ENCODE results near the gene GRM8. TPM values are rescaled to one million over a fixed set of nuclear protein-coding genes. Genes with fewer than 3 reads are reported as not detected.

The GRM8 gene
- total and polyA plus RNA-seq, 9 of the 15 experiments (the other 6 are each of a cell fraction or from before 2014, with no cell fraction given), result 0.13 TPM; not detected in 7

DNA sequence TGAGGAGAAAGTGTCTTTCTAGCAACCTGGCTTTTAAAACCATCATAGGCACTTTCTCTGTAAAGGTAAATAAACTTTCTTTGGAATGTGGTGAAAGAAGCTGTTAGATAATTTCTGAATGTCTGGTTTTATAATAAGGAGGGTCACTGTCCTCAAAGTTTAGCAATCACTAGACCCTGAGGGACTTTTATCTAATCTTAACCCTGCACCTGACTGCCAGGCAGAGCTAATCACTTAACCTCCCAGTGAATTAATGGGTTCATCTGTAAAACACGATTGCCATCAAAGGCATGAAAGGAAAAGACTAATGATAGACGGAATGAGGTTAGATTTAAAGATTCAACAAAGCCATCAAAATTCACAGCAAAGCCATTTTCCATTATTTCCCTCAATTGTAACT is 553.8 kb downstream of the GRM8 start (continued):
- peak; percentile 36; the same call in 1 of the 2 replicates for TF ChIP-seq FOSL1 (tag; conservative IDR thresholded peaks at IDR 0.05)
- peak; percentile 72; the same call in 1 of the 2 replicates for TF ChIP-seq SMARCE1 (IDR thresholded peaks at IDR 0.05)
- TF ChIP-seq EZH2 (IDR thresholded peaks at IDR 0.05; ENCODE audit: borderline replicate concordance, low read depth, low read length), result no peak
- TF ChIP-seq, protein P1, sequence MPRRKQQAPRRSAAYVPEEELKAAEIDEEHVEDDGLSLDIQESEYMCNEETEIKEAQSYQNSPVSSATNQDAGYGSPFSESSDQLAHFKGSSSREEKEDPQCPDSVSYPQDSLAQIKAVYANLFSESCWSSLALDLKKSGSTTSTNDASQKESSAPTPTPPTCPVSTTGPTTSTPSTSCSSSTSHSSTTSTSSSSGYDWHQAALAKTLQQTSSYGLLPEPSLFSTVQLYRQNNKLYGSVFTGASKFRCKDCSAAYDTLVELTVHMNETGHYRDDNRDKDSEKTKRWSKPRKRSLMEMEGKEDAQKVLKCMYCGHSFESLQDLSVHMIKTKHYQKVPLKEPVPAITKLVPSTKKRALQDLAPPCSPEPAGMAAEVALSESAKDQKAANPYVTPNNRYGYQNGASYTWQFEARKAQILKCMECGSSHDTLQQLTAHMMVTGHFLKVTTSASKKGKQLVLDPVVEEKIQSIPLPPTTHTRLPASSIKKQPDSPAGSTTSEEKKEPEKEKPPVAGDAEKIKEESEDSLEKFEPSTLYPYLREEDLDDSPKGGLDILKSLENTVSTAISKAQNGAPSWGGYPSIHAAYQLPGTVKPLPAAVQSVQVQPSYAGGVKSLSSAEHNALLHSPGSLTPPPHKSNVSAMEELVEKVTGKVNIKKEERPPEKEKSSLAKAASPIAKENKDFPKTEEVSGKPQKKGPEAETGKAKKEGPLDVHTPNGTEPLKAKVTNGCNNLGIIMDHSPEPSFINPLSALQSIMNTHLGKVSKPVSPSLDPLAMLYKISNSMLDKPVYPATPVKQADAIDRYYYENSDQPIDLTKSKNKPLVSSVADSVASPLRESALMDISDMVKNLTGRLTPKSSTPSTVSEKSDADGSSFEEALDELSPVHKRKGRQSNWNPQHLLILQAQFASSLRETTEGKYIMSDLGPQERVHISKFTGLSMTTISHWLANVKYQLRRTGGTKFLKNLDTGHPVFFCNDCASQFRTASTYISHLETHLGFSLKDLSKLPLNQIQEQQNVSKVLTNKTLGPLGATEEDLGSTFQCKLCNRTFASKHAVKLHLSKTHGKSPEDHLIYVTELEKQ (CRISPR knock-in tag; IDR thresholded peaks at IDR 0.05), result no peak
- TF ChIP-seq, protein P2, sequence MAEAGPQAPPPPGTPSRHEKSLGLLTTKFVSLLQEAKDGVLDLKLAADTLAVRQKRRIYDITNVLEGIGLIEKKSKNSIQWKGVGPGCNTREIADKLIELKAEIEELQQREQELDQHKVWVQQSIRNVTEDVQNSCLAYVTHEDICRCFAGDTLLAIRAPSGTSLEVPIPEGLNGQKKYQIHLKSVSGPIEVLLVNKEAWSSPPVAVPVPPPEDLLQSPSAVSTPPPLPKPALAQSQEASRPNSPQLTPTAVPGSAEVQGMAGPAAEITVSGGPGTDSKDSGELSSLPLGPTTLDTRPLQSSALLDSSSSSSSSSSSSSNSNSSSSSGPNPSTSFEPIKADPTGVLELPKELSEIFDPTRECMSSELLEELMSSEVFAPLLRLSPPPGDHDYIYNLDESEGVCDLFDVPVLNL (CRISPR knock-in tag; IDR thresholded peaks at IDR 0.05; ENCODE audit: low read depth), result no peak
- peak; percentile 74 for TF ChIP-seq SOX6 (IDR thresholded peaks at IDR 0.05)
- TF ChIP-seq RFX5 (IDR thresholded peaks at IDR 0.05; ENCODE audit: low read depth, low read length), result no peak
- TF ChIP-seq, protein P3, sequence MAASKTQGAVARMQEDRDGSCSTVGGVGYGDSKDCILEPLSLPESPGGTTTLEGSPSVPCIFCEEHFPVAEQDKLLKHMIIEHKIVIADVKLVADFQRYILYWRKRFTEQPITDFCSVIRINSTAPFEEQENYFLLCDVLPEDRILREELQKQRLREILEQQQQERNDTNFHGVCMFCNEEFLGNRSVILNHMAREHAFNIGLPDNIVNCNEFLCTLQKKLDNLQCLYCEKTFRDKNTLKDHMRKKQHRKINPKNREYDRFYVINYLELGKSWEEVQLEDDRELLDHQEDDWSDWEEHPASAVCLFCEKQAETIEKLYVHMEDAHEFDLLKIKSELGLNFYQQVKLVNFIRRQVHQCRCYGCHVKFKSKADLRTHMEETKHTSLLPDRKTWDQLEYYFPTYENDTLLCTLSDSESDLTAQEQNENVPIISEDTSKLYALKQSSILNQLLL (CRISPR knock-in tag; IDR thresholded peaks at IDR 0.05; ENCODE audit: borderline replicate concordance), result no peak
- no peak for TF ChIP-seq MIER1 (IDR thresholded peaks at IDR 0.05; ENCODE audit: low read depth)
- peak; percentile 72; the same call in 1 of the 2 replicates for TF ChIP-seq BHLHE40 (IDR thresholded peaks at IDR 0.05; ENCODE audit: low read length)
- TF ChIP-seq THRAP3 (IDR thresholded peaks at IDR 0.05; ENCODE audit: borderline replicate concordance), result no peak
- TF ChIP-seq, protein P4, sequence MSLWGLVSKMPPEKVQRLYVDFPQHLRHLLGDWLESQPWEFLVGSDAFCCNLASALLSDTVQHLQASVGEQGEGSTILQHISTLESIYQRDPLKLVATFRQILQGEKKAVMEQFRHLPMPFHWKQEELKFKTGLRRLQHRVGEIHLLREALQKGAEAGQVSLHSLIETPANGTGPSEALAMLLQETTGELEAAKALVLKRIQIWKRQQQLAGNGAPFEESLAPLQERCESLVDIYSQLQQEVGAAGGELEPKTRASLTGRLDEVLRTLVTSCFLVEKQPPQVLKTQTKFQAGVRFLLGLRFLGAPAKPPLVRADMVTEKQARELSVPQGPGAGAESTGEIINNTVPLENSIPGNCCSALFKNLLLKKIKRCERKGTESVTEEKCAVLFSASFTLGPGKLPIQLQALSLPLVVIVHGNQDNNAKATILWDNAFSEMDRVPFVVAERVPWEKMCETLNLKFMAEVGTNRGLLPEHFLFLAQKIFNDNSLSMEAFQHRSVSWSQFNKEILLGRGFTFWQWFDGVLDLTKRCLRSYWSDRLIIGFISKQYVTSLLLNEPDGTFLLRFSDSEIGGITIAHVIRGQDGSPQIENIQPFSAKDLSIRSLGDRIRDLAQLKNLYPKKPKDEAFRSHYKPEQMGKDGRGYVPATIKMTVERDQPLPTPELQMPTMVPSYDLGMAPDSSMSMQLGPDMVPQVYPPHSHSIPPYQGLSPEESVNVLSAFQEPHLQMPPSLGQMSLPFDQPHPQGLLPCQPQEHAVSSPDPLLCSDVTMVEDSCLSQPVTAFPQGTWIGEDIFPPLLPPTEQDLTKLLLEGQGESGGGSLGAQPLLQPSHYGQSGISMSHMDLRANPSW (CRISPR knock-in tag; IDR thresholded peaks at IDR 0.05), result no peak
- TF ChIP-seq HEY1 (CRISPR knock-in tag; IDR thresholded peaks at IDR 0.05; ENCODE audit: borderline replicate concordance), result no peak
- TF ChIP-seq, protein P5, sequence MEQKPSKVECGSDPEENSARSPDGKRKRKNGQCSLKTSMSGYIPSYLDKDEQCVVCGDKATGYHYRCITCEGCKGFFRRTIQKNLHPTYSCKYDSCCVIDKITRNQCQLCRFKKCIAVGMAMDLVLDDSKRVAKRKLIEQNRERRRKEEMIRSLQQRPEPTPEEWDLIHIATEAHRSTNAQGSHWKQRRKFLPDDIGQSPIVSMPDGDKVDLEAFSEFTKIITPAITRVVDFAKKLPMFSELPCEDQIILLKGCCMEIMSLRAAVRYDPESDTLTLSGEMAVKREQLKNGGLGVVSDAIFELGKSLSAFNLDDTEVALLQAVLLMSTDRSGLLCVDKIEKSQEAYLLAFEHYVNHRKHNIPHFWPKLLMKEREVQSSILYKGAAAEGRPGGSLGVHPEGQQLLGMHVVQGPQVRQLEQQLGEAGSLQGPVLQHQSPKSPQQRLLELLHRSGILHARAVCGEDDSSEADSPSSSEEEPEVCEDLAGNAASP (IDR thresholded peaks at IDR 0.05), result no peak
- TF ChIP-seq, protein P6, sequence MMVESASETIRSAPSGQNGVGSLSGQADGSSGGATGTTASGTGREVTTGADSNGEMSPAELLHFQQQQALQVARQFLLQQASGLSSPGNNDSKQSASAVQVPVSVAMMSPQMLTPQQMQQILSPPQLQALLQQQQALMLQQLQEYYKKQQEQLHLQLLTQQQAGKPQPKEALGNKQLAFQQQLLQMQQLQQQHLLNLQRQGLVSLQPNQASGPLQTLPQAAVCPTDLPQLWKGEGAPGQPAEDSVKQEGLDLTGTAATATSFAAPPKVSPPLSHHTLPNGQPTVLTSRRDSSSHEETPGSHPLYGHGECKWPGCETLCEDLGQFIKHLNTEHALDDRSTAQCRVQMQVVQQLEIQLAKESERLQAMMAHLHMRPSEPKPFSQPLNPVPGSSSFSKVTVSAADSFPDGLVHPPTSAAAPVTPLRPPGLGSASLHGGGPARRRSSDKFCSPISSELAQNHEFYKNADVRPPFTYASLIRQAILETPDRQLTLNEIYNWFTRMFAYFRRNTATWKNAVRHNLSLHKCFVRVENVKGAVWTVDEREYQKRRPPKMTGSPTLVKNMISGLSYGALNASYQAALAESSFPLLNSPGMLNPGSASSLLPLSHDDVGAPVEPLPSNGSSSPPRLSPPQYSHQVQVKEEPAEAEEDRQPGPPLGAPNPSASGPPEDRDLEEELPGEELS (CRISPR knock-in tag; IDR thresholded peaks at IDR 0.05; ENCODE audit: borderline replicate concordance), result no peak
- TF ChIP-seq ZFPM2 (CRISPR knock-in tag; IDR thresholded peaks at IDR 0.05), result no peak

Measured in K562 (cell line).